Suprapubic skin (tissue), 4 donors: ENCODE results near the gene CCN5. TPM values are rescaled to one million over a fixed set of nuclear protein-coding genes. Genes with fewer than 3 reads are reported as not detected.
A peak's percentile ranks its signal among the peaks of the same experiment; 100 is the strongest.

Source experiments
- DNase-seq, 2 donors: peaks; one replicate each; pipeline ENCODE4 v3.0.0-alpha.2; 2019; ENCODE audit warnings: low spot score in 2 of 2
- H3K27ac ChIP-seq: fragments of 200-600 bp; sonication (generic); one replicate; pipeline ENCODE4 v1.5.1; 2019
- H3K27me3 ChIP-seq: fragments of 200-600 bp; sonication (generic); one replicate; pipeline ENCODE4 v1.5.1; 2019
- H3K36me3 ChIP-seq: fragments of 200-600 bp; sonication (generic); one replicate; pipeline ENCODE4 v1.5.1; 2019
- H3K4me1 ChIP-seq: fragments of 200-600 bp; sonication (generic); one replicate; pipeline ENCODE4 v1.5.1; 2019
- H3K4me3 ChIP-seq: fragments of 200-600 bp; sonication (generic); one replicate; pipeline ENCODE4 v1.5.1; 2019; ENCODE audit warnings: mild to moderate bottlenecking
- H3K9me3 ChIP-seq: fragments of 200-600 bp; sonication (generic); one replicate; pipeline ENCODE4 v1.5.1; 2019
- CTCF ChIP-seq, 2 donors: fragments of 200-600 bp in 1 of 2; fragments of 450-650 bp in 1 of 2; sonication (generic) in 1 of 2; IDR thresholded peaks; one replicate each; pipeline ENCODE4 v1.5.1; 2016 to 2019; ENCODE audit warnings: antibody characterized with exemption in 2 of 2, mild to moderate bottlenecking in 1 of 2, moderate library complexity in 1 of 2
- EP300 ChIP-seq: sonication (generic); formaldehyde crosslinking; IDR thresholded peaks from one replicate; pipeline ENCODE4 v1.6.1; 2017; ENCODE audit warnings: antibody characterized with exemption
- POLR2A ChIP-seq, 2 donors: fragments of 450-650 bp; IDR thresholded peaks; one replicate each; pipeline ENCODE4 v1.6.1; 2017; ENCODE audit warnings: antibody characterized with exemption in 2 of 2, mild to moderate bottlenecking in 2 of 2, moderate library complexity in 2 of 2
- POLR2AphosphoS5 ChIP-seq, 3 donors: sonication (generic); formaldehyde crosslinking; IDR thresholded peaks; one replicate each; pipeline ENCODE4 v1.6.1; 2017; ENCODE audit warnings: antibody characterized with exemption in 3 of 3
- WGBS: methylation state at CpG from one replicate; pipeline ENCODE4 v1.1.5; 2018; 5-methylcytosine and 5-hydroxymethylcytosine counted together
- total RNA-seq, 4 donors: library from RNA; depleted of rRNA; stranded (reverse); fragments of >200 nt; gene quantifications; one replicate each; pipeline ENCODE4 v1.1.0, GENCODE V29; 2016

CCN5 gene
- total RNA-seq, 4 donors from 2014 or later, result 40.1 to 137 (median 87.9) TPM

GRCh38 chr20:44725837-44726236 is 10.7 kb downstream of the CCN5 start:
- TF ChIP-seq POLR2A (IDR thresholded peaks at IDR 0.05) (no peak), CTCF (IDR thresholded peaks at IDR 0.05) (no peak), POLR2AphosphoS5 (IDR thresholded peaks at IDR 0.05) (no peak), EP300 (no peak)
- peaks cover 12% of the 10 kb centered on the region for H3K4me1 ChIP-seq
- H3K27ac ChIP-seq, result no peak overlapping the region
- no peaks in the 10 kb centered on the region for H3K9me3 ChIP-seq
- H3K4me3 ChIP-seq, result no peak overlapping the region
- H3K36me3 ChIP-seq, result no peaks in the 10 kb centered on the region
- 68% methylated on average over 5 of the region's 5 CpGs for WGBS
- no peaks in the 10 kb centered on the region for H3K27me3 ChIP-seq
- no peak for DNase-seq

- Histone ChIP-seq H3K4me3 (no peak overlapping the region), H3K9me3 (no peaks in the 10 kb centered on the region), H3K27me3 (no peaks in the 10 kb centered on the region), H3K27ac (no peak overlapping the region), H3K4me1 (peaks cover 12% of the 10 kb centered on the region), H3K36me3 (no peaks in the 10 kb centered on the region)
- WGBS, result 91% methylated on average over 7 of the region's 11 CpGs
- TF ChIP-seq CTCF (IDR thresholded peaks at IDR 0.05) (no peak), POLR2A (IDR thresholded peaks at IDR 0.05) (no peak), POLR2AphosphoS5 (IDR thresholded peaks at IDR 0.05) (no peak), EP300 (no peak)
- DNase-seq, result no peak
These were observed 11.9 kb downstream of the CCN5 start for GRCh38 chr20:44727039-44727438.

- Histone ChIP-seq H3K27me3 (no peaks in the 10 kb centered on the region), H3K36me3 (no peaks in the 10 kb centered on the region), H3K4me3 (no peak overlapping the region), H3K9me3 (no peaks in the 10 kb centered on the region), H3K27ac (no peak overlapping the region), H3K4me1 (peaks cover 12% of the 10 kb centered on the region)
- 63% methylated on average over 2 of the region's 2 CpGs for WGBS
- TF ChIP-seq CTCF (IDR thresholded peaks at IDR 0.05) (no peak), POLR2AphosphoS5 (IDR thresholded peaks at IDR 0.05) (no peak), EP300 (no peak), POLR2A (IDR thresholded peaks at IDR 0.05) (no peak)
- no peak for DNase-seq
These were observed 12.5 kb downstream of the CCN5 start for GRCh38 chr20:44727651-44728050.

GRCh38 chr20:44728801-44729443 is 13.8 kb downstream of the CCN5 start:
- Histone ChIP-seq H3K9me3 (no peaks in the 10 kb centered on the region), H3K36me3 (no peaks in the 10 kb centered on the region), H3K4me1 (peaks cover 15% of the 10 kb centered on the region), H3K4me3 (no peak overlapping the region), H3K27ac (no peak overlapping the region), H3K27me3 (no peaks in the 10 kb centered on the region)
- TF ChIP-seq CTCF (IDR thresholded peaks at IDR 0.05) (no peak), POLR2AphosphoS5 (IDR thresholded peaks at IDR 0.05) (peak in 2 of 3 donors; percentile 56 to 72)
- peak in 1 of 2 donors; percentile 88 for DNase-seq
- 15% methylated on average over 9 of the region's 9 CpGs for WGBS

GRCh38 chr20:44730441-44730840 is 15.3 kb downstream of the CCN5 start:
- H3K27ac ChIP-seq, result no peak overlapping the region
- DNase-seq, result no peak
- 72% methylated on average over 2 of the region's 2 CpGs for WGBS

More at GRCh38 chr20:44730441-44730840, 15.3 kb downstream of the CCN5 start:
- Histone ChIP-seq H3K9me3 (no peaks in the 10 kb centered on the region), H3K4me3 (no peak overlapping the region), H3K36me3 (no peaks in the 10 kb centered on the region), H3K27me3 (no peaks in the 10 kb centered on the region), H3K4me1 (peaks cover 15% of the 10 kb centered on the region)
- TF ChIP-seq EP300, result no peak
- no peak for TF ChIP-seq CTCF (IDR thresholded peaks at IDR 0.05)
- no peak for TF ChIP-seq POLR2AphosphoS5 (IDR thresholded peaks at IDR 0.05)
- TF ChIP-seq POLR2A (IDR thresholded peaks at IDR 0.05), result no peak
